GM12878 (cell line): ENCODE measurements around the gene EVC. TPM values are rescaled to one million over a fixed set of nuclear protein-coding genes. Genes with fewer than 3 reads are reported as not detected.

Experiments
- ATAC-seq: fragments of 200-7000 bp; cut with Tn5 transposase; 3 replicates; pipeline ENCODE4 v1.9.1; 2020; ENCODE audit warnings: mild to moderate bottlenecking, moderate library complexity
- BruUV-seq: library from RNA; stranded (reverse); fragments of 400-500 nt; replicated peaks from 2 replicates; lab custom pipeline; 2021; lab: Mats Ljungman, UMichigan
- CTCF ChIA-PET: fragments of 300-600 bp; sonication (Branson Sonifier 250); formaldehyde crosslinking; extraction: SDS; loops from one replicate; lab custom pipeline; 2021; ENCODE audit warnings: inconsistent platforms; lab: Yijun Ruan, JAX
- POLR2A ChIA-PET: fragments of 350-600 bp; formaldehyde crosslinking; extraction: SDS; loops from one replicate; lab custom pipeline; 2021; ENCODE audit warnings: inconsistent platforms; lab: Charles Lee
- RAD21 ChIA-PET: fragments of 300-600 bp; sonication (Branson Sonifier 250); formaldehyde crosslinking; loops from one replicate; lab custom pipeline; 2023; ENCODE audit warnings: antibody characterized with exemption; ENCODE audit not compliant: unreplicated experiment; lab: Charles Lee
- SMC1A ChIA-PET: fragments of 300-600 bp; sonication (Branson Sonifier 250); formaldehyde crosslinking; loops from one replicate; lab custom pipeline; 2023; ENCODE audit not compliant: unreplicated experiment, uncharacterized antibody; lab: Charles Lee
- DNase-seq: peaks from one replicate; pipeline ENCODE4 v3.0.0-alpha.2; 2011; ENCODE audit warnings: low read depth, low spot score
- FAIRE-seq: peaks from 3 replicates; lab custom pipeline; 2011; peaks lifted over from hg19 to GRCh38; lab: Jason Lieb, UNC
- H2AFZ ChIP-seq: 2 replicates; pipeline ENCODE4 v1.6.0; 2011; ENCODE audit warnings: low read depth, low read length, control low read depth; ENCODE audit not compliant: control insufficient read depth
- H3K27ac ChIP-seq: 2 replicates; pipeline ENCODE4 v1.5.1; 2011; ENCODE audit warnings: control low read depth; ENCODE audit not compliant: control insufficient read depth, insufficient read depth
- H3K27me3 ChIP-seq, 2 experiments: replicated peaks in 1 of 2; 2 replicates each; pipeline versions ENCODE4 v1.6.0 to v1.6.1; 2011; ENCODE audit warnings: low read length in 1 of 2; ENCODE audit not compliant: control insufficient read depth in 2 of 2, insufficient read depth in 2 of 2
- H3K36me3 ChIP-seq, 2 experiments: 2 replicates each; pipeline ENCODE4 v1.5.1; 2011; ENCODE audit warnings: low read length in 1 of 2; ENCODE audit not compliant: control insufficient read depth in 2 of 2, insufficient read depth in 2 of 2
- H3K4me1 ChIP-seq: 2 replicates; pipeline ENCODE4 v1.6.1; 2011; ENCODE audit warnings: mild to moderate bottlenecking, low read length, moderate library complexity, mixed read lengths; ENCODE audit not compliant: control insufficient read depth, insufficient read depth
- H3K4me2 ChIP-seq: 2 replicates; pipeline ENCODE4 v1.6.0; 2011; ENCODE audit warnings: control low read depth; ENCODE audit not compliant: control insufficient read depth, insufficient read depth
- H3K4me3 ChIP-seq: fragments of 200-600 bp; sonication (generic); 2 replicates; pipeline ENCODE4 v1.5.1; 2016
- H3K79me2 ChIP-seq: 2 replicates; pipeline ENCODE4 v1.6.0; 2011; ENCODE audit warnings: low read length; ENCODE audit not compliant: control insufficient read depth, insufficient read depth
- H3K9ac ChIP-seq: 2 replicates; pipeline ENCODE4 v1.8.0; 2011; ENCODE audit warnings: low read length, control low read depth, mixed read lengths; ENCODE audit not compliant: control insufficient read depth, insufficient read depth
- H3K9me3 ChIP-seq: replicated peaks from 3 replicates; pipeline ENCODE4 v1.5.1; 2011; ENCODE audit warnings: mild to moderate bottlenecking, low read length; ENCODE audit not compliant: control insufficient read depth, insufficient read depth
- H4K20me1 ChIP-seq: 2 replicates; pipeline ENCODE4 v1.6.0; 2011; ENCODE audit not compliant: control insufficient read depth, insufficient read depth
- ASH2L ChIP-seq: fragments of 300-600, 200-600 bp; sonication (generic); IDR thresholded peaks from 2 replicates; pipeline ENCODE4 v1.6.1; 2017; ENCODE audit warnings: low read depth, mild to moderate bottlenecking, borderline replicate concordance
- CBX5 ChIP-seq: sonication (generic); IDR thresholded peaks from 2 replicates; pipeline ENCODE4 v1.6.1; 2016; ENCODE audit warnings: low read depth, moderate library complexity, mild to moderate bottlenecking, inconsistent platforms
- CREB1 ChIP-seq: IDR thresholded peaks from 2 replicates; pipeline ENCODE4 v1.6.1; 2012; ENCODE audit warnings: low read depth, mild to moderate bottlenecking, inconsistent platforms
- ELK1 ChIP-seq: IDR thresholded peaks from 2 replicates; pipeline ENCODE4 v1.6.1; 2012; ENCODE audit warnings: low read depth, low read length, improper control_type of control experiment
- ETV6 ChIP-seq, 2 experiments: fragments of 450-650 bp in 1 of 2; IDR thresholded peaks in 1 of 2; conservative IDR thresholded peaks in 1 of 2; 2 replicates each; pipeline ENCODE4 v1.6.1; 2014; ENCODE audit warnings: antibody characterized with exemption in 1 of 2, borderline replicate concordance in 1 of 2, low read depth in 1 of 2, mild to moderate bottlenecking in 1 of 2, moderate library complexity in 1 of 2
- FOS ChIP-seq: IDR thresholded peaks from 3 replicates; pipeline ENCODE4 v1.6.1; 2011; ENCODE audit warnings: borderline replicate concordance; ENCODE audit not compliant: insufficient read length; ENCODE audit errors: extremely low read depth
- LARP7 ChIP-seq: fragments of 450-650 bp; IDR thresholded peaks from 2 replicates; pipeline ENCODE4 v1.6.1; 2017; ENCODE audit warnings: mild to moderate bottlenecking
- NBN ChIP-seq: fragments of 450-650 bp; IDR thresholded peaks from 2 replicates; pipeline ENCODE4 v1.6.1; 2016
- NR2F1 ChIP-seq: fragments of 450-650 bp; conservative IDR thresholded peaks from 2 replicates; pipeline ENCODE4 v1.6.1; 2017; ENCODE audit warnings: mild to moderate bottlenecking
- PAX5 ChIP-seq: IDR thresholded peaks from 2 replicates; pipeline ENCODE4 v1.6.1; 2011; ENCODE audit warnings: low read depth, low read length, borderline replicate concordance
- POU2F2 ChIP-seq: IDR thresholded peaks from 3 replicates; pipeline ENCODE4 v1.6.1; 2011; ENCODE audit warnings: low read depth, mild to moderate bottlenecking, low read length, borderline replicate concordance
- RELA ChIP-seq: fragments of 450-650 bp; IDR thresholded peaks from 2 replicates; pipeline ENCODE4 v1.8.0; 2014; ENCODE audit warnings: borderline replicate concordance; ENCODE audit not compliant: partially characterized antibody
- STAT3 ChIP-seq: IDR thresholded peaks from 2 replicates; pipeline ENCODE4 v1.6.1; 2011; ENCODE audit warnings: low read depth, low read length, improper control_type of control experiment
- TCF3 ChIP-seq: IDR thresholded peaks from 2 replicates; pipeline ENCODE4 v1.6.1; 2012; ENCODE audit warnings: low read depth, mild to moderate bottlenecking, low read length, borderline replicate concordance; ENCODE audit not compliant: insufficient read depth
- YBX1 ChIP-seq: fragments of 450-650 bp; IDR thresholded peaks from 2 replicates; pipeline ENCODE4 v1.6.1; 2016; ENCODE audit warnings: antibody characterized with exemption
- ZNF217 ChIP-seq: fragments of 450-650 bp; IDR thresholded peaks from 2 replicates; pipeline ENCODE4 v1.6.1; 2017; ENCODE audit warnings: antibody characterized with exemption, mild to moderate bottlenecking
- ZNF622 ChIP-seq: fragments of 450-650 bp; IDR thresholded peaks from 2 replicates; pipeline ENCODE4 v1.6.1; 2017; ENCODE audit warnings: mild to moderate bottlenecking, inconsistent platforms
- ZZZ3 ChIP-seq: IDR thresholded peaks from 2 replicates; pipeline ENCODE4 v1.6.1; 2011; ENCODE audit warnings: low read depth; ENCODE audit not compliant: control insufficient read depth, insufficient read length
- WGBS: methylation state at CpG from one replicate; pipeline ENCODE4 v1.1.6; 2016; ENCODE audit warnings: low lambda C conversion rate; ENCODE audit not compliant: insufficient replicate concordance, insufficient coverage; ENCODE audit errors: missing lambda C conversion rate; 5-methylcytosine and 5-hydroxymethylcytosine counted together
- in situ Hi-C: fragments of 300-500 bp; cut with MboI; formaldehyde crosslinking; loops from 9 replicates; pipeline ENCODE4 v1.14.3; 2018; ENCODE audit warnings: mixed read lengths
- intact Hi-C: fragments of 100-400 bp; cut with micrococcal nuclease; formaldehyde crosslinking; loops from one replicate; pipeline ENCODE4 v1.14.2; 2022; ENCODE audit not compliant: unreplicated experiment
- polyA plus RNA-seq, 11 experiments: library from polyadenylated mRNA; depleted of rRNA in 4 of 11; unstranded in 6 of 11; stranded (reverse) in 5 of 11; fragments of >200 nt; fragmentation: Nextera tagmentation in 4 of 11; fragmentation: Illumina TruSeq in 1 of 11; extraction: Ambion mirVana in 4 of 11; extraction: Trizol in 1 of 11; gene quantifications; 1 replicate in 1 of 11; 2 replicates in 10 of 11; pipeline versions ENCODE4 v1.2.1 to v1.2.3, GENCODE V29; 2011 to 2016; ENCODE audit warnings: inconsistent platforms in 2 of 11, missing spikeins in 2 of 11, low read depth in 1 of 11
- total RNA-seq, 4 experiments: library from RNA; depleted of rRNA in 3 of 4; stranded (reverse); fragments of >200 nt in 3 of 4; fragmentation: Illumina TruSeq in 1 of 4; extraction: Trizol in 1 of 4; gene quantifications; 2 replicates each; pipeline versions ENCODE4 v1.2.1 to v1.2.3, GENCODE V29; 2013 to 2021
- TF ChIP-seq, protein P1 (sequence below): fragments of 450-650 bp; IDR thresholded peaks from 2 replicates; pipeline ENCODE4 v1.6.1; 2016; ENCODE audit warnings: mild to moderate bottlenecking
- TF ChIP-seq, protein P2 (sequence below): fragments of 450-650 bp; IDR thresholded peaks from 2 replicates; pipeline ENCODE4 v1.6.1; 2017; ENCODE audit warnings: mild to moderate bottlenecking, low read depth, inconsistent platforms; ENCODE audit not compliant: poor library complexity, severe bottlenecking

The EVC gene
- total and polyA plus RNA-seq, 10 of the 15 experiments (the other 5 are each of a cell fraction or from before 2014, with no cell fraction given) = 0.87 to 55.9 (median 15.6) TPM

GRCh38 chr4:5784960-5785611 lies 74.1 kb downstream of the EVC start:
- WGBS = 22% methylated on average over 9 of the region's 9 CpGs
- Histone ChIP-seq H3K27me3 (no peaks in the 10 kb centered on the region), H3K79me2 (no peaks in the 10 kb centered on the region), H3K27ac (no peak overlapping the region), H2AFZ (no peak overlapping the region), H3K4me3 (no peak overlapping the region), H3K9me3 (peaks cover 4% of the 10 kb centered on the region; the same call in 1 of the 3 replicates), H3K4me2 (no peak overlapping the region), H3K36me3 (peaks cover 2 to 8% of the 10 kb centered on the region in 2 experiments; a peak in 2 of 4 replicates), H4K20me1 (no peaks in the 10 kb centered on the region), H3K4me1 (no peaks in the 10 kb centered on the region), H3K9ac (no peak overlapping the region)
- POLR2A ChIA-PET = no interaction called here
- no TSS peak for BruUV-seq
- SMC1A ChIA-PET = no interaction called here
- in situ Hi-C loops (no loop called here), intact Hi-C loops (no loop called here)
- RAD21 ChIA-PET = no interaction called here
- TF ChIP-seq ETV6 (conservative IDR thresholded peaks at IDR 0.05 in 1 of 2, IDR thresholded peaks at IDR 0.05 in 1 of 2; ENCODE audit: borderline replicate concordance in 1 of 2, low read depth in 1 of 2) = no peak
- no peak for TF ChIP-seq CBX5
- TF ChIP-seq TCF3 = no peak
- no peak for TF ChIP-seq CREB1
- no peak for TF ChIP-seq NBN
- no peak for TF ChIP-seq ZNF622
- TF ChIP-seq YBX1 = no peak
- TF ChIP-seq, protein P1, sequence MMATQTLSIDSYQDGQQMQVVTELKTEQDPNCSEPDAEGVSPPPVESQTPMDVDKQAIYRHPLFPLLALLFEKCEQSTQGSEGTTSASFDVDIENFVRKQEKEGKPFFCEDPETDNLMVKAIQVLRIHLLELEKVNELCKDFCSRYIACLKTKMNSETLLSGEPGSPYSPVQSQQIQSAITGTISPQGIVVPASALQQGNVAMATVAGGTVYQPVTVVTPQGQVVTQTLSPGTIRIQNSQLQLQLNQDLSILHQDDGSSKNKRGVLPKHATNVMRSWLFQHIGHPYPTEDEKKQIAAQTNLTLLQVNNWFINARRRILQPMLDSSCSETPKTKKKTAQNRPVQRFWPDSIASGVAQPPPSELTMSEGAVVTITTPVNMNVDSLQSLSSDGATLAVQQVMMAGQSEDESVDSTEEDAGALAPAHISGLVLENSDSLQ = no peak
- TF ChIP-seq ELK1 = no peak
- TF ChIP-seq ZNF217 = no peak
- TF ChIP-seq POU2F2 = no peak
- TF ChIP-seq, protein P2, sequence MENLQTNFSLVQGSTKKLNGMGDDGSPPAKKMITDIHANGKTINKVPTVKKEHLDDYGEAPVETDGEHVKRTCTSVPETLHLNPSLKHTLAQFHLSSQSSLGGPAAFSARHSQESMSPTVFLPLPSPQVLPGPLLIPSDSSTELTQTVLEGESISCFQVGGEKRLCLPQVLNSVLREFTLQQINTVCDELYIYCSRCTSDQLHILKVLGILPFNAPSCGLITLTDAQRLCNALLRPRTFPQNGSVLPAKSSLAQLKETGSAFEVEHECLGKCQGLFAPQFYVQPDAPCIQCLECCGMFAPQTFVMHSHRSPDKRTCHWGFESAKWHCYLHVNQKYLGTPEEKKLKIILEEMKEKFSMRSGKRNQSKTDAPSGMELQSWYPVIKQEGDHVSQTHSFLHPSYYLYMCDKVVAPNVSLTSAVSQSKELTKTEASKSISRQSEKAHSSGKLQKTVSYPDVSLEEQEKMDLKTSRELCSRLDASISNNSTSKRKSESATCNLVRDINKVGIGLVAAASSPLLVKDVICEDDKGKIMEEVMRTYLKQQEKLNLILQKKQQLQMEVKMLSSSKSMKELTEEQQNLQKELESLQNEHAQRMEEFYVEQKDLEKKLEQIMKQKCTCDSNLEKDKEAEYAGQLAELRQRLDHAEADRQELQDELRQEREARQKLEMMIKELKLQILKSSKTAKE = no peak
- no peak for TF ChIP-seq ZZZ3
- no peak for TF ChIP-seq LARP7
- TF ChIP-seq RELA = no peak
- TF ChIP-seq NR2F1 = no peak
- no peak for TF ChIP-seq STAT3
- TF ChIP-seq FOS = no peak
- TF ChIP-seq ASH2L = no peak
- no peak for TF ChIP-seq PAX5
- DNase-seq (no peak), ATAC-seq (no peak), FAIRE-seq (no peak)
- CTCF ChIA-PET = no interaction called here
